ENCODE results near the gene PRPF19. TPM values are rescaled to one million over a fixed set of nuclear protein-coding genes. Genes with fewer than 3 reads are reported as not detected.

The PRPF19 gene
- total and polyA plus RNA-seq, 9 of the 15 experiments (the other 6 are each of a cell fraction or from before 2014, with no cell fraction given), result 9.4 to 212 (median 73.2) TPM

DNA sequence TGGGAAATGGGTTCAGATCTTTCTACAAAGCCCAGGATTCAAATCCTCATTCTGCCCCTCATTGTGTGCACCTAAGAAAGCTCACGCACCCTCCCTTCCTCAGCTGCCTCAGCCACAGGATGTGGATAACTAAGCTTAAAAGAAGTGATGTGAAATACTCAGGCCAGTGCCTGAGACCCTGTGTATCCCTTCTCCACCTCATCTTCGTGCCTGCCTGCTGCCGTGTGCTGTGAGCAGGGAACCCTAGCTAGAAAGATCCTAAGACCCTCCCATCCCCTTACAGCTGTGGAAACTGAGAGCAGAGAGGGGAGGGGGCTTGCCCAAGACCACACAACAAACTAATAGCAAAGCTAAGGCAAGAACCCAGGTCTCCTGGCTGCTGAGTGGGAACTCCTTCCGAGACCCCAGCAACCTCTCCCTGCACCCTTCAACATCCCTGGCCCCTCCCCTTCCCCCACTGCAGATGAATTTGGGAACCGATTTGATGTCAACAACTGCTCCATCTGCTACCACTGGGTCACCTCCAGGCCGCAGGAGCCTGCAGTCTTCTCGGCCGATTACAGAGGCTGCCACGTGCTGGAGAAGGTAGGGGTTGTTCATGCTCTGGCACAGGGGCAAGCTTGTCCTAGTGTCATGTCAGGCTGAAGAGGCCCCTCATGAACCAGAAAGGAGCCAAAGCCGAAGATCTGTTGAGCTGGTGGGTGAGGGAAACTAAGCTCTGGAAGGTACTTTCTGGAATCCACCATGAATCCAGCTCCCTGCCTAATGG, 37.5 kb downstream of the PRPF19 start:
- ATAC-seq, result no peak
- no peak for DNase-seq (ENCODE audit: extremely low read depth in 1 of 4, low spot score in 3 of 4)
- no peak for FAIRE-seq

DNA sequence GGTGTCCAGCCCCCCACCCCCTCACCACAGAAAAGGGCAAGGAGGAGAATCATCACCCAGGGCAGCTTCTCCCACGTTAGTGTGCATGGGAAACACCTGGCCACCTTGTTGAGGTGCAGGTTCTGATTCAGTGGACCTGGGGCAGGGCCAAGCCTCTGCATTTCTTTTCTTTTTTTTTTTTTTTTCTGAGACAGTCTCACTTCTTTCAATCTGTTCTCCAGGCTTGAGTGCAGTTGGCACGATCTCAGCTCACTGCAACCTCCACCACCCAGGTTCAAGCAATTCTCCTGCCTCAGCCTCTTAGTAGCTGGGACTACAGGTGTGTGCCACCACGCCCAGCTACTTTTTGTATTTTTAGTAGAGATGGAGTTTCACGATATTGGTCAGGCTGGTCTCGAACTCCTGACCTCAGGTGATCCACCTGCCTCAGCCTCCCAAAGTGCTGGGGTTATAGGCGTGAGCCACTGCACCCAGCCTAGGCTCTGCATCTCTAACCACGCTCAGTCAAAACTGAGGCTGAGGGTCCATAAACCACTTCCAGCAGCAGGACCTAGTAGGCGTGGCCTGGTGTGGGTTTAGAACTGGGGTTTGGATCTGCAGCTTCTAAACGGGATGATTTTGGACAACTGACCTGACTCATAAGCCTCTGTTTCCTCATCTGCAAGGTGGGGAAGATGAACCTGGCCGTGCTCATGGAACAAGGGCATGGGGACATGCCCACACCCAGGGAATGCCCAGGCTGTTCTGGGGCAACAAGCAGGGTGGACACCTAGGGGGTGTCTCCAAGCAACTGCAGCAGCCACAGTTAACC, 38.3 kb downstream of the PRPF19 start:
- WGBS (ENCODE audit: insufficient coverage, low coverage, missing lambda C conversion rate), result 48% methylated on average over 10 of the region's 10 CpGs
- intact Hi-C loops (cut with micrococcal nuclease) (no loop called here), in situ Hi-C loops (cut with MboI) (no loop called here)
- no TSS peak for BruUV-seq (replicated peaks)
- H3K9ac ChIP-seq (ENCODE audit: insufficient read depth in 1 of 2, low read depth in 2 of 2, low read length in 2 of 2), result no peak overlapping the region
- H3K9me1 ChIP-seq (ENCODE audit: control insufficient read depth, insufficient read depth, low read length), result no peaks in the 10 kb centered on the region
- H3K36me3 ChIP-seq (ENCODE audit: control insufficient read depth, insufficient read depth, low read length), result no peaks in the 10 kb centered on the region
- H3K27ac ChIP-seq (ENCODE audit: extremely low read depth, low read depth, low read length), result no peak overlapping the region
- ATAC-seq (no peak), DNase-seq (ENCODE audit: extremely low read depth in 1 of 4, low spot score in 3 of 4) (no peak), FAIRE-seq (no peak)
- no peaks in the 10 kb centered on the region; the same call in 1 of the 2 replicates for H4K20me1 ChIP-seq (replicated peaks; ENCODE audit: control insufficient read depth, insufficient read depth, low read length)
- peaks cover 30 to 34% of the 10 kb centered on the region in 2 experiments for H3K4me1 ChIP-seq (replicated peaks in 1 of 2; ENCODE audit: control insufficient read depth in 2 of 2, insufficient read depth in 2 of 2, low read length in 2 of 2)
- H3K4me2 ChIP-seq (ENCODE audit: insufficient read depth, low read length), result no peak overlapping the region
- no peaks in the 10 kb centered on the region for H3K79me2 ChIP-seq (ENCODE audit: control insufficient read depth, insufficient read depth, low read length)
- H2AFZ ChIP-seq (ENCODE audit: low read depth, low read length), result no peak overlapping the region
- no peak overlapping the region for H3K4me3 ChIP-seq
- H3K9me3 ChIP-seq (replicated peaks; ENCODE audit: control insufficient read depth, insufficient read depth, low read depth, low read length), result no peaks in the 10 kb centered on the region
- POLR2A ChIA-PET, result interaction anchor here (0.8 to 1.2 kb wide), 3 partner anchors 13 to 24 kb away, joined by 3 read pairs; partner anchors contain the start of gene PTGDR2
- no peaks in the 10 kb centered on the region for H3K27me3 ChIP-seq (ENCODE audit: control insufficient read depth in 2 of 2, insufficient read depth in 2 of 2, low read length in 2 of 2)
- CTCF ChIA-PET (ENCODE audit: low intra/inter-chr PET ratio), result no interaction called here
- no peak for TF ChIP-seq ZNF12 (CRISPR knock-in tag; IDR thresholded peaks at IDR 0.05)
- TF ChIP-seq, protein P1, sequence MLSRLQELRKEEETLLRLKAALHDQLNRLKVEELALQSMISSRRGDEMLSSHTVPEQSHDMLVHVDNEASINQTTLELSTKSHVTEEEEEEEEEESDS (CRISPR knock-in tag; IDR thresholded peaks at IDR 0.05), result no peak
- no peak for TF ChIP-seq HDAC6 (IDR thresholded peaks at IDR 0.05; ENCODE audit: low read depth, low read length)
- no peak for TF ChIP-seq ZNF253 (CRISPR knock-in tag; conservative IDR thresholded peaks at IDR 0.05)
- no peak for TF ChIP-seq ZNF3 (CRISPR knock-in tag; IDR thresholded peaks at IDR 0.05)
- no peak for TF ChIP-seq HSF4 (CRISPR knock-in tag; IDR thresholded peaks at IDR 0.05; ENCODE audit: borderline replicate concordance)
- TF ChIP-seq FOXP1 (CRISPR knock-in tag; IDR thresholded peaks at IDR 0.05), result no peak

More for the DNA sequence above, 37.5 kb downstream of the PRPF19 start:
- H3K9me1 ChIP-seq (ENCODE audit: control insufficient read depth, insufficient read depth, low read length), result no peaks in the 10 kb centered on the region
- no peak for TF ChIP-seq TCF7L2 (IDR thresholded peaks at IDR 0.05; ENCODE audit: low read depth, low read length)
- TF ChIP-seq SPI1 (IDR thresholded peaks at IDR 0.05; ENCODE audit: borderline replicate concordance, low read depth, low read length), result no peak
- no peak for TF ChIP-seq IFI16 (CRISPR knock-in tag; IDR thresholded peaks at IDR 0.05)
- no peak for TF ChIP-seq SMARCC2 (IDR thresholded peaks at IDR 0.05; ENCODE audit: low read depth)
- TF ChIP-seq KDM4B (IDR thresholded peaks at IDR 0.05; ENCODE audit: borderline replicate concordance in 2 of 2, low read depth in 1 of 2), result no peak
- H3K4me3 ChIP-seq, result no peak overlapping the region
- H3K79me2 ChIP-seq (ENCODE audit: control insufficient read depth, insufficient read depth, low read length), result no peaks in the 10 kb centered on the region
- H3K4me2 ChIP-seq (ENCODE audit: insufficient read depth, low read length), result no peak overlapping the region
- in situ Hi-C loops (cut with MboI), result no loop called here
- H3K27me3 ChIP-seq (ENCODE audit: control insufficient read depth in 2 of 2, insufficient read depth in 2 of 2, low read length in 2 of 2), result no peaks in the 10 kb centered on the region
- intact Hi-C loops (cut with micrococcal nuclease), result no loop called here
- H4K20me1 ChIP-seq (replicated peaks; ENCODE audit: control insufficient read depth, insufficient read depth, low read length), result no peaks in the 10 kb centered on the region; the same call in 1 of the 2 replicates
- no peaks in the 10 kb centered on the region for H3K9me3 ChIP-seq (replicated peaks; ENCODE audit: control insufficient read depth, insufficient read depth, low read depth, low read length)
- H2AFZ ChIP-seq (ENCODE audit: low read depth, low read length), result no peak overlapping the region
- BruUV-seq (replicated peaks), result no TSS peak
- 43% methylated on average over 10 of the region's 10 CpGs for WGBS (ENCODE audit: insufficient coverage, low coverage, missing lambda C conversion rate)
- CTCF ChIA-PET (ENCODE audit: low intra/inter-chr PET ratio), result no interaction called here
- POLR2A ChIA-PET, result interaction anchor here (0.6 to 1.2 kb wide), 4 partner anchors 13 to 257 kb away, joined by 3 read pairs; partner anchors contain the start of gene PTGDR2
- peaks cover 22 to 34% of the 10 kb centered on the region in 2 experiments for H3K4me1 ChIP-seq (replicated peaks in 1 of 2; ENCODE audit: control insufficient read depth in 2 of 2, insufficient read depth in 2 of 2, low read length in 2 of 2)
- no peak overlapping the region for H3K27ac ChIP-seq (ENCODE audit: extremely low read depth, low read depth, low read length)
- H3K9ac ChIP-seq (ENCODE audit: insufficient read depth in 1 of 2, low read depth in 2 of 2, low read length in 2 of 2), result no peak overlapping the region; a peak in 1 of 4 replicates
- no peaks in the 10 kb centered on the region for H3K36me3 ChIP-seq (ENCODE audit: control insufficient read depth, insufficient read depth, low read length)
